Left colon (tissue), 2 donors: Measurements from ENCODE around the gene PGAP3. TPM values are rescaled to one million over a fixed set of nuclear protein-coding genes. Genes with fewer than 3 reads are reported as not detected.
A peak's percentile ranks its signal among the peaks of the same experiment; 100 is the strongest.

ENCODE experiments used
- ATAC-seq: fragments of 200-7000 bp; cut with Tn5 transposase; one replicate; pipeline ENCODE4 v1.9.1; 2020; ENCODE audit warnings: mild to moderate bottlenecking, moderate library complexity
- DNase-seq, 2 donors: peaks; one replicate each; pipeline ENCODE4 v3.0.0-alpha.2; 2020
- intact Hi-C, 2 donors: fragments of 100-400 bp; cut with DNase I in 1 of 2; cut with micrococcal nuclease in 1 of 2; formaldehyde crosslinking; loops; one replicate each; pipeline versions ENCODE4 v1.11.2 to v1.14.0; 2022; cut with DNase I, micrococcal nuclease
- total RNA-seq, 2 donors: library from RNA; stranded (reverse); fragmentation: NEBNext Ultra II Directional; extraction: Animal tissue kit (Norgen Biotek cat#: 25700); gene quantifications; one replicate each; pipeline ENCODE4 v1.2.1, GENCODE V29; 2021
- donor health status: DM: no; HTN: no; CAD: no.
- donor health status: DM: yes; HTN: yes; CAD: no.

PGAP3 gene
- total RNA-seq, 2 donors from 2014 or later = 46.1 to 56.1 TPM

DNA sequence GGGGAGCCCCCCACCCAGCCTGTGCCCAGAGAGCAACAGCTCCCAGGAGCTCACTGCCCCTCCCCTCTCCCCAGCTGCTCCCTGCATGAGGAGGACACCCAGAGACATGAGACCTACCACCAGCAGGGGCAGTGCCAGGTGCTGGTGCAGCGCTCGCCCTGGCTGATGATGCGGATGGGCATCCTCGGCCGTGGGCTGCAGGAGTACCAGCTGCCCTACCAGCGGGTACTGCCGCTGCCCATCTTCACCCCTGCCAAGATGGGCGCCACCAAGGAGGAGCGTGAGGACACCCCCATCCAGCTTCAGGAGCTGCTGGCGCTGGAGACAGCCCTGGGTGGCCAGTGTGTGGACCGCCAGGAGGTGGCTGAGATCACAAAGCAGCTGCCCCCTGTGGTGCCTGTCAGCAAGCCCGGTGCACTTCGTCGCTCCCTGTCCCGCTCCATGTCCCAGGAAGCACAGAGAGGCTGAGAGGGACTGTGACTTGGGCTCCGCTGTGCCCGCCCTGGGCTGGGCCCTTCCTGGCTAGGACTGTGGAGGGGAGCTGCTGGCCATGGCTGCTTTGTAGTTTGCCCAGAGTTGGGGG lies 22.1 kb downstream of the PGAP3 start:
- no peak for DNase-seq
- intact Hi-C loops = no loop called here
- no peak for ATAC-seq

DNA sequence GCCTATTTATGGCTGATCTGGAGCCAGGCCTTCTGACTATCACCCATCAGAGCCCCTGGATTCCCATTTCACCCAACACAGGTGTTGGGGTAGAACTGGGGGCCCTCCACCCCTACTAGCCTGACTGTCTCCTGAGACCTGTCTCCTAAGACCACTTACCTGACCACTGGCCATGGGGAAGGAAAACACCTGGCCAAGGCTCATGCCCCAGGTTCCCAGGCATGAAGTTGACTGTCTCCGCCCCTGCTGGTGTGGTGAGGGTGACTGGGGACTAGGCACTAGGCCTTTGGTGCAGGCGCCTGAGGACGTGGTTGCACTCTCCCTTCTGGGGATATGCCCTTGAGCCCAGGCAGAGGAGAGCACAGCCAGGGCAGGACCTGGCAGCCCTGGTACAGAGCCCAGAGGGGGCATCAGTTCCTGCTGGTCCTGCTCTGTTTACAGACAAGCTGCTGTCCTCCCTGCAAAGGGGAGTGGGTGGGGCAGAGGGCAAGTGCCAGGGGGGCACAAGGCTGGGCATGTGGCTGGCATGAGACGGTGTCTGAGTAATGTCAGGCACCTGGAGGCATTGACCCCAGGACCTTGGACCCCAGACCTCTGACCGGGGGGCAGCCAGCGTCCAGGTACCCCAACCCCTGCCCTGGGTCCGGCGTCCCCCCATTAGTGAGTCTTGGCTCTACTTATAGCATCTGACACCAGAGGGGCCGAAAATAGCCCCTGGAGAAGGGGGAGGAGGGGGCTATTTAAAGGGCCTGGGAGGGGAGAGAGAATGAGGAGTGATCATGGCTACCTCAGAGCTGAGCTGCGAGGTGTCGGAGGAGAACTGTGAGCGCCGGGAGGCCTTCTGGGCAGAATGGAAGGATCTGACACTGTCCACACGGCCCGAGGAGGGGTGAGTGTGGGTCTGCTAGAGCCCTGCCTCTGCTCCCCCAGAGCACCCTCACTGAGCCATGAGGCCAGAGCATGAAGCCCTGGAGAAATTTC lies 23.0 kb downstream of the PGAP3 start, which contains the start of gene TCAP:
Gene TCAP, plus strand, starts transcription at position 769 of the 981 bp plus-strand sequence. Its CDS starts 11 bp downstream, at position 780.
- ATAC-seq (no peak), DNase-seq (no peak)
- intact Hi-C loops = no loop called here

DNA sequence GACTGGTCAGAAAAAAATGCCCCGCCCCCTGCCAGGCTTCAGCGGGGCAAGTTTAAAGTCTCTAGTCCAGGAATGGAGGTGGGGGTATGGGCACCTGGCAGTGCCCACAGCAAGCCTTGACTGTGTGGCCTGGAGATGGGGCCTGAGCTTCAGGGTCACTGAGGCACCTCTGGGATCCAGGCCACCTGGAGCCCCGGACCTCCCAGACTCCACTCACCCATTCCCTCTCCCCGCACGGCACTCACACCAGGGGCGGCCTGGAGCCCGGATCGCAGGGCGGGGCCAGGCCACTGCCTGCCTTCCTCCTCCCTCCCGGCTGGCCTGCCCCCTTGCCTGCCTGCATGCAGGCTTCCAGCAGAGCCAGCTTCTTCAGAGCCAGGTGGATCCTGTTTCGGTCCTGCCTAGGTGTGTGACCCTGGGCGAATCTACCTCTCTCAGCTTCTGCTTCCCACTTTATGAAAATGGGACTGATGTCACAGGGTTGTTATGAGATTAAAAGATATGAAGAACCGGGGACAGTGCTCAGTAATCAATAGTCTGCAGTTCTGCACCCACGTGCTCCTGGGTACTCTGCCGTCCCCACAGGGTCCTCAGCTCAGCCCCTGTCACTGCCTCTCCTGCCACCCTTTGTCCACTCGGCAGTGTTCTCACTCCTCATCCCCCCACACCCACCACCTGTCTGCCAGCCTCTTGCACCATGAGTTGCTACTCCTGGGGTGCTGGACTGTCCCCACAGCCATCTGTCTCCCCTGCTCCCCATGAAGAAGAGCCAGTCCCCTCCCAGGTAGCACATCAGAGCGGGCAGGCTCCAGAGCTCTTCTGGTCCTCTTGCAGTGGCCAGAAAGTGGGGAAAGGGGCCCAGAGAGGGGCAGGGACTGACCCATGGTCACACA lies 23.9 kb downstream of the PGAP3 start:
- ATAC-seq = peak; percentile 59

DNA sequence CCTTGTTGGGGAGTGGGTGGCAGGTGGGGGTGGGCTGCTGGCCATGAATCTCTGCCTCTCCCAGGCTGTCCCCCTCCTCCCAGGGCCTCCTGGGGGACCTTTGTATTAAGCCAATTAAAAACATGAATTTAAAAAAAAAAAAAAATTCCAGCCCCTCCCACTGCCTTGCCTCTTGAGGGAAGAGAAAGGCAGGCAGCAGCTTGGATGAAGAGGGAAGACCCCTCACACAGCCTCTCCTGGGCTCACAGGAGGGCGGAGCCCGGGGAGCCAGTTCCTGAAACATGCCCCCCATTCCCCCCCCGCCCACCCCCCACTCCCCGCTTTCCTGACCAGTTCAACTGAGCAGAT lies 24.5 kb downstream of the PGAP3 start:
- ATAC-seq = peak; percentile 2
- intact Hi-C loops = no loop called here
- no peak for DNase-seq

More for the DNA sequence above, 23.9 kb downstream of the PGAP3 start:
- peak in 1 of 2 donors; percentile 66 for DNase-seq
- intact Hi-C loops = no loop called here

DNA sequence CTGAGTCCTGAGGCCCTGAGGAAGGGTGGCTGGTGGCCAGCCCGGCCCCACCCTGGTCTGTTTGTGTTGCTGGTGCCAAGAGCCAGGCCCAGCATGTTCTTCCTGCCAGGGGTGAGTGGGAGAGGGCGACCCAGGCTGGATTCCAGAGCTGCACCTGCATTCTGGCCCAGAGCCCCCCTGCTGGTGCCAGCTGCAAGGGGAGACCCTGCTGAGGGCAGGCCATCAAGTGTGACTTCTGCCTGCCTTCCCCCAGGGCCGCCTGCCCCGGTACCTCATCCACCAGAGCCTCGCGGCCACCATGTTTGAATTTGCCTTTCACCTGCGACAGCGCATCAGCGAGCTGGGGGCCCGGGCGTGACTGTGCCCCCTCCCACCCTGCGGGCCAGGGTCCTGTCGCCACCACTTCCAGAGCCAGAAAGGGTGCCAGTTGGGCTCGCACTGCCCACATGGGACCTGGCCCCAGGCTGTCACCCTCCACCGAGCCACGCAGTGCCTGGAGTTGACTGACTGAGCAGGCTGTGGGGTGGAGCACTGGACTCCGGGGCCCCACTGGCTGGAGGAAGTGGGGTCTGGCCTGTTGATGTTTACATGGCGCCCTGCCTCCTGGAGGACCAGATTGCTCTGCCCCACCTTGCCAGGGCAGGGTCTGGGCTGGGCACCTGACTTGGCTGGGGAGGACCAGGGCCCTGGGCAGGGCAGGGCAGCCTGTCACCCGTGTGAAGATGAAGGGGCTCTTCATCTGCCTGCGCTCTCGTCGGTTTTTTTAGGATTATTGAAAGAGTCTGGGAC lies 25.1 kb downstream of the PGAP3 start:
- ATAC-seq (peak; percentile 71), DNase-seq (peak; percentile 74 to 78)
- intact Hi-C loops = no loop called here

DNA sequence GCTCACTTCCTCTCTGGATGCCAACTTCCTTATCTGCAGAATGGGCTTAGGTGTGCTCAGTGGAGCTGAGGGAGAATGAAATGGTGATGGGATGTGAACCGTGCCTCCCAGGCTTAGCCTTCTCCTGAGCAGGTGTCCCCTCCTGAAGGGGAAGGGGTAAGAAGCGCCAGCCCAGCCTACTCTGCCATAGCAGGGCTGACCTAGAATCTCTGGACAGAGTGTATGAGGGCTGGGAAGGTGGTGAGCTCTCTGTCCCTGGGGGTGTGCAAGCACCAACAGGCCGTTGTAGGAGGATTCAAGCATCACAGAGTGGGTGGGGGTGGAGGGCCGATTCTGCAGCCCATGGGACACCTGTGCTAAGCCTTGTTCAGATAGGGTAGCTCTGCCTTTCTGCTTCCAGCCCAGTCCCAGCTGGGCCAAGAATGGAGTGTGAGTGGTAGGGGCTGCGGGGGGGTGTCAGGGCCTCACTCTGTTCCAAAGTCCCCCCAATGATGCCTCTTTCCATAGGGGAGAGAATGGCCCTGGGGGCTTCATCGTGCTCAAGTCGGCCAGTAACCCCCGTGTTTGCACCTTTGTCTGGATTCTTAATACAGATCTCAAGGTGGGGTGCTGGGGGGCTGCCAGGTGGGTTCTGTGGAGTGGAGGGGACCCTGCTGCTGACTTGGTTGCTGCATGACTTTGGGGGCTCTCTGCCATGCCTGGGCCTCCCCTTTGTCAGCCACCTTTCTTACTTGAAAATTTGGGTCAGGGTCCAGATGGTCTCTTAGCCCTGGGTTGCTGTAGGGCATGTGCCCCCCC lies 25.9 kb downstream of the PGAP3 start:
- intact Hi-C loops = no loop called here
- DNase-seq = no peak
- ATAC-seq = no peak

DNA sequence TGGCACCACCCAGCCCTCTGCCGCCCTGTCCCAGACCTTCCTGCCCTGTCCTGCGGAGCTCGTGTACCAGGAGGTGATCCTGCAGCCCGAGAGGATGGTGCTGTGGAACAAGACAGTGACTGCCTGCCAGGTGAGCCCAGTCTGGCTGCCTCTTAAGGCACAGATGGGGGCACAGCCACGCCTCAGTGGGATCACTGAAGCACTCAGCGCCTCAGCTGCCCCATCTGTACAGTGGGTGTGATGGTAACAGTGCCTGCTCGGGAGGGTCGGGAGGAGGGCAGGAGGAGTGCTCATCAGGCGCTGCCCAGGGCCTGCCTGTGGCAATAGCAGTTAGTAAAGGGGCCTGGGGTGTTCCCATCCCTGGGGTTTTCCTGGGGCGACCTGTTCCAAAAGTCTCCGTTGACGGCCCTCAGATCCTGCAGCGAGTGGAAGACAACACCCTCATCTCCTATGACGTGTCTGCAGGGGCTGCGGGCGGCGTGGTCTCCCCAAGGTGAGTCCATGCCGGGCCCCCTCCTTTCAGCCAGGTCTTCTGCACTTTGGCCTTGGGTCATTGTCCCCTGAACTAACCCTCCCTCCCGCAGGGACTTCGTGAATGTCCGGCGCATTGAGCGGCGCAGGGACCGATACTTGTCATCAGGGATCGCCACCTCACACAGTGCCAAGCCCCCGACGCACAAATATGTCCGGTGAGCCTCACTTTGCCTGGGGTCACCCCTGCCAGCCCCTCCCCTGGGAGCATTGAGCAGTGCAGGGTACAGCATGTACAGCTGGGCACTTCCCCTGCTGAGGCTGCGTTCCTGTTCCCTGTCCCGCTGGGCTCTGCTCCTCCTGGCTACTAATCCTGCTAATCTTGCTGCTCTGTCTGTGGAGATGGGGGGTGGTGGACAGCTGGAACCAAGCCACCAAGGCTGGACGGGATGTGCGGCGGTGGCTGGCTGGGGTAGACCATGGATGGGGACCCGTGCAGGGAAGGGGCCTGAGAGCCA lies 27.2 kb downstream of the PGAP3 start:
- ATAC-seq = no peak

DNA sequence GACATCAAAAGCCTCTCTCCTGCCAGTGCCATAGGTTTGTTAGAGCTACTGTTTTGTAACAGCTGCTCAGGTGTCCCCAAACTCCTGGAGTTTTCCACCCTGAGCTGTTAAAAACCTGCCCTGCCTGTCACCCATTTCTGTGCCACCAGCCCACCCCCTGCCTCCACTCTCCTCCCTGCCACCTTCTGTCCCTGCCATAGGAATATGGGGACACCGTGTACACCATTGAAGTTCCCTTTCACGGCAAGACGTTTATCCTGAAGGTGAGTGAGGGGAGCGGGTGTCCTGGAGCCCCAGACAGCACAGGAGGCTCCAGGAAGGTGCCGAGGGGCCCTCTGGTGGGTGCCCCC lies 27.9 kb downstream of the PGAP3 start:
- intact Hi-C loops = no loop called here
- ATAC-seq (no peak), DNase-seq (no peak)

More for the DNA sequence above, 27.2 kb downstream of the PGAP3 start:
- DNase-seq = no peak
- intact Hi-C loops = no loop called here

DNA sequence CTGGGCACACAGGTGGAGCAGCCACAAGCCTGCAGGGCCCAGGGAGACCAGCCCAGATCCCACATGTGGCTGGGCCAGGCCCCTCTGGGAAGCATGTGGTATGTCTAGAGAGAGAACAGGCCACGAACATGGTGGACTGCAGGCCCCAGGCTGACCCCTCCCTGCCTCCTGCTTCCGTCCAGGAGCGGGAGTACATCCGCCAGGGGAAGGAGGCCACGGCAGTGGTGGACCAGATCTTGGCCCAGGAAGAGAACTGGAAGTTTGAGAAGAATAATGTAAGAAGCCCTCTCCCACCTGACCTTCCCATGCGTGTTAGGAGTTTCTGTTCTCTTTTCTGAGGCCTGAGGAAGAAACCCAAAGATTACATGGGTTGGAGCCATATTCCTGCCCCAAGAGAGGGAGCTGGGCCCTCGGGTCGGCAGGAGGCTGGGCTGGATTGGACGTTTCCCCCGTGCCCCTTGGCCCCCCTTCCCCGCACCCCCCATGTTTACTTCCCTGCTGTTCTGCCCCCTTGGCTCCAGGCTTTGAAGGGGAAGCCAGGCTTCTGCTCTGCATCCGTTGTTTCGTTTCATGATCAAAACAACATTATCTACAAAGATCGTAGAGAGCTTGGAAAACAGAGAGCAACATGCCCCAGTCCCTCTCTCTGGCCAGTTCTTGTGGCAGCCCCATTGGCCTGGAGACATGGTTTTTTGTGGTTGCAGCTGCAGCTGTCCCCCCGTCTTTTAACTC lies 28.4 kb downstream of the PGAP3 start:
- intact Hi-C loops = no loop called here
- no peak for DNase-seq
- ATAC-seq = no peak

DNA sequence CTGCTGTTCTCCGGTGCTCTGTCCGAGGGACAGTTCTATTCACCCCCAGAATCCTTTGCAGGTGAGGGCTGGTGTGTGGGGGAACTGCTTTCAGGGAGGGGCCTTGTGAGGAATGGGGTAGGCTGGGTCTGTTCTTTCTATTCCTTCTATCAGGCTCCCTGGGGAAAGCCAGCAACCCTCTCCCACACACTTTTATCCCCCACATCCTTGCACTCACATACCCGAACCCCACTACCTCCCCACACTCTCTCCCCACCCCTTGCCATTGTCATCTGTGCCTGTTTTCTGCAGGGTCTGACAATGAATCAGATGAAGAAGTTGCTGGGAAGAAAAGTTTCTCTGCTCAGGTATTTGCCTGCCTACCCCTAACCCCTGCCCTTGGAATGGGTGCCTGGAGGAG lies 29.1 kb downstream of the PGAP3 start:
- intact Hi-C loops = no loop called here
- no peak for DNase-seq
- no peak for ATAC-seq

DNA sequence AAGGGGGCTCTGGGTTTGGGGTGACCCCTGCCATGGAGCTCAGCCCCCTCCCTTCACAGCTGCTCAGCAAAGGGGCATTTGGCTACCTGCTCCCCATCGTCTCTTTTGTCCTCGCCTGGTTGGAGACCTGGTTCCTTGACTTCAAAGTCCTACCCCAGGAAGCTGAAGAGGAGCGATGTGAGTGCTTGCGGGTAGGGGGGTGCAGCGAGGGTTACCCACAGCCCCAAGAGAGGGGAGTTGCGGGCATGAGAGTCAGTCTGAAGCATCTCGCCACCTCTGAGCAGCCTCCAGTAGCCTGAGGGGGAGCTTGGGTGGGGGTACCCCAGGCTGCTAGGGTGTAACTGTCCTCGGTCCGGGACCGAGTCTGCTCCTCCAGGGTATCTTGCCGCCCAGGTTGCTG lies 29.5 kb downstream of the PGAP3 start:
- DNase-seq (no peak), ATAC-seq (no peak)
- intact Hi-C loops = no loop called here

DNA sequence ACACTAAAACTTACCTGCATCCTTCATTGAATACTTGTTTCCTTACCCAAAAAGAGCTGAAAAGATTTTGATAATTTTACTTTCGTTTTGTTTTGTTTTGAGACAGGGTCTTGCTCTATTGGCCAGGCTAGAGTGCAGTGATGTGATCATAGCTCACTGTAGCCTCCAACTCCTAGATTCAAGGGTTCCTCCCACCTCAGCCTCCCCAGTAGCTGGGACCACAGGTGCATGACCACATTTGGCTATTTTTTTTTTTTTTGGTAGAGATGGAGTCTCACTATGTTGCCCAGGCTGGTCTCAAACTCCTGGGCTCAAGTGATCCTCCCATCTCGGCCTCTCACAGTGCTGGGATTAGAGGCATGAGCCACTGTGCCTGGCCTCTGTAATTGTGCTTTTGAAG lies 32.8 kb downstream of the PGAP3 start:
- no peak for DNase-seq
- intact Hi-C loops = no loop called here
- ATAC-seq = no peak

DNA sequence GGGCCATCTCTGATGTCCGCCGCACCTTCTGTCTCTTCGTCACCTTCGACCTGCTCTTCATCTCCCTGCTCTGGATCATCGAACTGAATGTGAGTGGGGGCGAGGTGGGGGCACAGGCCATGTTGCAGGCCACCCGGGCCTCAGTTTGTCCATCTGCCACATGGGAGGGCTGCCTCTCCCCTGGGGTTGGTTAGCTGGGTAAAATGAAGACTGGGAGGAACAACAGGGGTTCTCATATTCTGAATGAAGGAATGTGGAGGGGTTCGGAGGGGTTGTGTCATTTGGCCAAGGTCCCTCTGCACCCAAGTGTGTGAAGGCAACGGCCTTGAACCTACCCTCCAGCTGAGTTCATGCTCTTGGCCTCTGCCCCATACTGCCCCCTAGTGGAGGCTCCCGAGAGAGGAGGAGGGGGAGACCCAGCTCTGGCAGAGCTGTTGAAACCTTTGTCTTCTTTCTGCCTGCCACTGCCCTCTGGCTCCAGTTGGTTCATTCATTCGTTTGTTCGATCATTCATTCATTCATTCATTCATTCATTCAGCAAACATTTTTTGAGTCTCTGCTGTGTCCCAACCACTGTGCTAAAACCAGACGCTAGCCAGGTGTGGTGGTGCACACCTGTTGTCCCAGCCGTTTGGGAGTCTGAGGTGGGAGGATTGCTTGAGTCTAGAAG lies 34.1 kb downstream of the PGAP3 start:
- DNase-seq = peak; percentile 73 to 87
- ATAC-seq = peak; percentile 56
- intact Hi-C loops = no loop called here

DNA sequence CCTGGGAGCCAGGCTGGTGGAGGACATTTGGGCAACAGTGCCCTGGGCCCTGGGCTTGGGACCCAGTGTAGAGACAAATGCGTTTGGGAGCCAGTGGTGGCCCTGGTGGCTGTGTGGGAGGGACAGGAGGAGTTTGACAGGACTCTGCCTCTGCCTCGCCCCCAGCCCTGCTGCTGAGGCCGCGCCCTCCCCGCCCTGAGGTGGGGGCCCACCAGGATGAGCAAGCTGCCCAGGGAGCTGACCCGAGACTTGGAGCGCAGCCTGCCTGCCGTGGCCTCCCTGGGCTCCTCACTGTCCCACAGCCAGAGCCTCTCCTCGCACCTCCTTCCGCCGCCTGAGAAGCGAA lies 34.6 kb downstream of the PGAP3 start:
- DNase-seq = peak in 1 of 2 donors; percentile 16
- intact Hi-C loops = no loop called here
- ATAC-seq = no peak

DNA sequence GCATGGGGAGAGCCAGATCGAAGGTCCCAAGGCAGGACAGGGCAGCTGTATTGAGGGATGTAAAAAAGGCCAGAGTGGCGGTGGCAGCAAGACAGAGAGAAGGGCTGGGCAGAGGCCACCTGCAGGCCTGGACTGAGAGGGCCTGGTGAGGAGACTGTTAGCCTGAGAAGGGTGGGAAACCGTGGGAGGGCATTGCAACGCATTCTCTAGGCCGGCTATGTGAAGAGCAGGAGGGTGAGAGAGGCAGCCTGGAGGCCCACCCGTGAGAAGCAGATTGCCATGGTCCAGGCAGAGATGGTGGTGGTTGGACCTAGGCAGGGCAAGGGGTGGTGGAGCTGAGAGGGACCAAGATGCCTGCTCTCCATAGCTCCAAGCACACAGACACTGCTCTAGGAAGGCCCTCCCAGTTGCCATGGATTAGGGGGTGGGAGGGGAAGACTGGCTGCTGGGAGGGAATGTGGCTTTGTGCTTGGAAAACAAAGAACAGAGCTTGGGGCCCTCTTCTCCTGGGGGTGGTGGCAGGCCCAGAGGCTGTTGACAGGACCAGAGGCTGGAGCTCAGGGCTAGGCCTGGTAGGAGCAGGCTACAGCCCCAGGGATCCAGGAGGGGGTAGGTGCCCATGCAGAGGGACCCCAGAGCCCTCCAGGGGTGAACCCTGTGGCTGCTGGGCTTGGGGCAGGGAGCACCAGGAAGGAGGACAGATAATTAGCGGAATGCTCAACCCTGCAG lies 35.1 kb downstream of the PGAP3 start:
- DNase-seq (peak in 1 of 2 donors; percentile 24), ATAC-seq (peak; percentile 46)
- intact Hi-C loops = no loop called here
